Endothelial cell of umbilical vein (primary cell): Measurements from ENCODE around the gene KAT2B. TPM values are rescaled to one million over a fixed set of nuclear protein-coding genes. Genes with fewer than 3 reads are reported as not detected.

Source experiments
- BruUV-seq: library from RNA; stranded (reverse); fragments of 400-500 nt; replicated peaks from 2 replicates; lab custom pipeline; 2021; lab: Mats Ljungman, UMichigan
- CTCF ChIA-PET: fragments of 300-600, 350-600 bp; sonication (Branson Sonifier 250); formaldehyde crosslinking; loops from one replicate; lab custom pipeline; 2021; ENCODE audit warnings: antibody characterized with exemption, inconsistent platforms; lab: Charles Lee
- POLR2A ChIA-PET: fragments of 300-600, 350-600 bp; sonication (Branson Sonifier 250); formaldehyde crosslinking; loops from one replicate; lab custom pipeline; 2021; ENCODE audit warnings: antibody characterized with exemption, inconsistent platforms; lab: Charles Lee
- DNase-seq: peaks from one replicate; pipeline ENCODE4 v3.0.0-alpha.2; 2011; ENCODE audit warnings: low read depth, low spot score
- FAIRE-seq: peaks from 2 replicates; lab custom pipeline; 2011; peaks lifted over from hg19 to GRCh38; lab: Jason Lieb, UNC
- H2AFZ ChIP-seq: 2 replicates; pipeline ENCODE4 v1.6.0; 2012; ENCODE audit warnings: low read depth, low read length, control low read depth, inconsistent platforms
- H3K27ac ChIP-seq: 2 replicates; pipeline ENCODE4 v1.5.1; 2011; ENCODE audit warnings: low read depth, mild to moderate bottlenecking, control low read depth, low read length, moderate library complexity; ENCODE audit not compliant: insufficient read depth
- H3K27me3 ChIP-seq, 2 experiments: 2 replicates each; pipeline versions ENCODE4 v1.6.0 to v1.6.1; 2011; ENCODE audit warnings: low read length in 2 of 2, mixed read lengths in 1 of 2; ENCODE audit not compliant: control insufficient read depth in 2 of 2, insufficient read depth in 2 of 2
- H3K36me3 ChIP-seq, 2 experiments: 2 replicates in 1 of 2; 3 replicates in 1 of 2; pipeline ENCODE4 v1.5.1; 2011; ENCODE audit warnings: low read length in 2 of 2, mild to moderate bottlenecking in 1 of 2, moderate library complexity in 1 of 2; ENCODE audit not compliant: control insufficient read depth in 2 of 2, insufficient read depth in 2 of 2; ENCODE audit errors: extremely low read depth in 1 of 2
- H3K4me1 ChIP-seq: 3 replicates; pipeline ENCODE4 v1.5.1; 2011; ENCODE audit warnings: mild to moderate bottlenecking, low read length; ENCODE audit not compliant: control insufficient read depth, insufficient read depth; ENCODE audit errors: extremely low read depth
- H3K4me2 ChIP-seq: 2 replicates; pipeline ENCODE4 v1.6.1; 2011; ENCODE audit warnings: low read length, control low read depth, mixed read lengths; ENCODE audit not compliant: insufficient read depth
- H3K4me3 ChIP-seq, 3 experiments: fragments of 200-600 bp in 1 of 3; sonication (generic), shearing (Covaris generic) in 1 of 3; replicated peaks in 1 of 3; 2 replicates each; pipeline ENCODE4 v1.5.1; 2011 to 2016; ENCODE audit warnings: control low read depth in 3 of 3, low read length in 3 of 3, mild to moderate bottlenecking in 2 of 3, inconsistent platforms in 1 of 3, low read depth in 1 of 3, moderate library complexity in 1 of 3; ENCODE audit not compliant: insufficient read depth in 1 of 3
- H3K79me2 ChIP-seq: 2 replicates; pipeline ENCODE4 v1.6.0; 2012; ENCODE audit warnings: low read length, inconsistent platforms; ENCODE audit not compliant: control insufficient read depth, insufficient read depth
- H3K9ac ChIP-seq: replicated peaks from 2 replicates; pipeline ENCODE3; 2011; ENCODE audit warnings: low read length, control low read depth; ENCODE audit not compliant: insufficient read depth; ENCODE audit errors: extremely low read depth
- H3K9me1 ChIP-seq: replicated peaks from 3 replicates; pipeline ENCODE4 v1.6.0; 2011; ENCODE audit warnings: mild to moderate bottlenecking, low read length; ENCODE audit not compliant: control insufficient read depth, insufficient read depth; ENCODE audit errors: extremely low read depth
- H3K9me3 ChIP-seq: replicated peaks from 2 replicates; pipeline ENCODE4 v1.5.1; 2012; ENCODE audit warnings: low read length, inconsistent platforms; ENCODE audit not compliant: control insufficient read depth, insufficient read depth
- H4K20me1 ChIP-seq: replicated peaks from 2 replicates; pipeline ENCODE3; 2011; ENCODE audit warnings: mild to moderate bottlenecking, low read length; ENCODE audit not compliant: control insufficient read depth, insufficient read depth; ENCODE audit errors: extremely low read depth
- CTCF ChIP-seq, 2 donors: IDR thresholded peaks; 1 replicate in 1 of 2; 2 replicates in 1 of 2; pipeline ENCODE4 v1.5.1; 2011; ENCODE audit warnings: low read length in 2 of 2, mild to moderate bottlenecking in 2 of 2, moderate library complexity in 2 of 2, control low read depth in 1 of 2, inconsistent platforms in 1 of 2, low read depth in 1 of 2; ENCODE audit not compliant: insufficient read depth in 1 of 2; ENCODE audit errors: extremely low read depth in 1 of 2
- EZH2 ChIP-seq: IDR thresholded peaks from 2 replicates; pipeline ENCODE4 v1.6.1; 2012; ENCODE audit warnings: borderline replicate concordance, low read depth, mild to moderate bottlenecking, moderate library complexity, low read length, inconsistent platforms; ENCODE audit not compliant: severe bottlenecking
- FOS ChIP-seq: IDR thresholded peaks from 2 replicates; pipeline ENCODE4 v1.6.1; 2011; ENCODE audit warnings: mild to moderate bottlenecking, low read length, moderate library complexity, borderline replicate concordance; ENCODE audit not compliant: insufficient read depth
- GATA2 ChIP-seq: IDR thresholded peaks from 2 replicates; pipeline ENCODE4 v1.7.0; 2011; ENCODE audit warnings: low read depth, mild to moderate bottlenecking, moderate library complexity, mixed read lengths, low read length; ENCODE audit not compliant: insufficient read length, insufficient read depth
- JUN ChIP-seq: IDR thresholded peaks from 2 replicates; pipeline ENCODE4 v1.6.1; 2011; ENCODE audit warnings: borderline replicate concordance, low read depth; ENCODE audit not compliant: insufficient read length, insufficient read depth
- MAX ChIP-seq: IDR thresholded peaks from 2 replicates; pipeline ENCODE4 v1.6.1; 2011; ENCODE audit not compliant: insufficient read depth, insufficient read length
- MYC ChIP-seq: IDR thresholded peaks from one replicate; pipeline ENCODE4 v1.6.1; 2011; ENCODE audit warnings: mild to moderate bottlenecking, low read depth, low read length
- POLR2A ChIP-seq: IDR thresholded peaks from 2 replicates; pipeline ENCODE4 v1.6.1; 2012; ENCODE audit warnings: low read depth, mild to moderate bottlenecking, control low read depth, low read length
- POLR2AphosphoS5 ChIP-seq: IDR thresholded peaks from 2 replicates; pipeline ENCODE4 v1.6.1; 2012; ENCODE audit warnings: low read depth, mild to moderate bottlenecking, control low read depth, low read length, moderate library complexity; ENCODE audit not compliant: insufficient read depth
- dilution Hi-C: fragments of 300-500 bp; cut with MboI; formaldehyde crosslinking; loops from one replicate; pipeline ENCODE4 v1.15.0; 2019; ENCODE audit warnings: low sequenced_read_pairs; ENCODE audit not compliant: extremely low pct_ligation_motif_present
- intact Hi-C: fragments of 100-400 bp; cut with micrococcal nuclease; formaldehyde crosslinking; loops from one replicate; pipeline ENCODE4 v1.10.0; 2022
- polyA plus RNA-seq, 4 experiments: library from polyadenylated mRNA; depleted of rRNA in 3 of 4; stranded (reverse) in 3 of 4; unstranded in 1 of 4; fragments of >200 nt; gene quantifications; 2 replicates each; pipeline versions ENCODE4 v1.2.1 to v1.2.3, GENCODE V29; 2011 to 2012; ENCODE audit warnings: missing spikeins in 1 of 4
- total RNA-seq: library from RNA; stranded (reverse); gene quantifications from 2 replicates; pipeline ENCODE4 v1.2.3, GENCODE V29; 2021

KAT2B gene
- total and polyA plus RNA-seq, 2 donors (not counting 3 experiments of a cell fraction or from before 2014, with no cell fraction given), result 2.6 to 11.0 TPM

GRCh38 chr3:20096135-20096685, 56.0 kb downstream of the KAT2B start:
- Histone ChIP-seq H3K79me2 (no peaks in the 10 kb centered on the region), H4K20me1 (no peaks in the 10 kb centered on the region), H2AFZ (no peak overlapping the region), H3K27me3 (no peaks in the 10 kb centered on the region), H3K4me3 (no peak overlapping the region), H3K27ac (no peak overlapping the region), H3K4me2 (no peak overlapping the region), H3K9ac (no peak overlapping the region), H3K9me3 (no peaks in the 10 kb centered on the region), H3K36me3 (no peaks in the 10 kb centered on the region), H3K9me1 (no peaks in the 10 kb centered on the region), H3K4me1 (no peaks in the 10 kb centered on the region)
- ChIA-PET CTCF (interaction anchor here (0.8 to 1.4 kb wide), 3 partner anchors 9 to 16 kb away, joined by 3 to 7 read pairs (median 4); no protein-coding TSS in a partner anchor), POLR2A (no interaction called here)
- BruUV-seq, result no TSS peak
- dilution Hi-C loops (no loop called here), intact Hi-C loops (no loop called here)
- DNase-seq (peak; percentile 66), FAIRE-seq (no peak)
- TF ChIP-seq MYC (no peak), FOS (no peak), POLR2AphosphoS5 (no peak), CTCF (IDR thresholded peaks at IDR 0.05; ENCODE audit: extremely low read depth in 1 of 2, insufficient read depth in 1 of 2, low read depth in 1 of 2, low read length in 2 of 2) (no peak), JUN (no peak), POLR2A (no peak), MAX (no peak), GATA2 (no peak), EZH2 (no peak)
